Coronary artery (tissue), 2 donors: Measurements from ENCODE around the gene TPCN1.

Source experiments
- DNase-seq: peaks from one replicate; pipeline ENCODE4 v3.0.0-alpha.2; 2017; ENCODE audit warnings: low spot score
- H3K27ac ChIP-seq, 2 donors: fragments of 200-600 bp; sonication (generic); one replicate each; pipeline ENCODE4 v1.5.1; 2016 to 2019
- H3K4me3 ChIP-seq: fragments of 200-600 bp; sonication (generic); 2 replicates; pipeline ENCODE4 v1.5.1; 2016; ENCODE audit warnings: mild to moderate bottlenecking, moderate library complexity
- CTCF ChIP-seq: fragments of 200-600 bp; sonication (generic); IDR thresholded peaks from one replicate; pipeline ENCODE4 v1.5.1; 2019; ENCODE audit warnings: antibody characterized with exemption

The TPCN1 gene

GRCh38 chr12:113269257-113269943 is 48.1 kb downstream of the TPCN1 start:
- Histone ChIP-seq H3K27ac (peak overlapping the region in 1 of 2 donors; percentile 40), H3K4me3 (no peak overlapping the region)
- no peak for DNase-seq
- no peak for TF ChIP-seq CTCF

- H3K27ac ChIP-seq, result peak overlapping the region; percentile 77 to 94
- H3K4me3 ChIP-seq, result no peak overlapping the region
- TF ChIP-seq CTCF, result no peak
- DNase-seq, result no peak
Measured at GRCh38 chr12:113270709-113271009, 49.4 kb downstream of the TPCN1 start.

- no peak for DNase-seq
- peak overlapping the region; percentile 62 for H3K4me3 ChIP-seq
- peak overlapping the region; percentile 77 to 94 for H3K27ac ChIP-seq
- TF ChIP-seq CTCF, result no peak
Measured at GRCh38 chr12:113271466-113271852, 50.2 kb downstream of the TPCN1 start.

- DNase-seq, result peak; percentile 95
- TF ChIP-seq CTCF, result no peak
- peak overlapping the region; percentile 62 for H3K4me3 ChIP-seq
Measured at GRCh38 chr12:113271853-113272561, 50.7 kb downstream of the TPCN1 start.

GRCh38 chr12:113273053-113273725 is 51.9 kb downstream of the TPCN1 start:
- Histone ChIP-seq H3K27ac (peak overlapping the region; percentile 77 to 94), H3K4me3 (no peak overlapping the region)
- DNase-seq, result no peak
- no peak for TF ChIP-seq CTCF

More at GRCh38 chr12:113271853-113272561, 50.7 kb downstream of the TPCN1 start:
- H3K27ac ChIP-seq, result peak overlapping the region; percentile 77 to 94

- no peak for TF ChIP-seq CTCF
- Histone ChIP-seq H3K4me3 (no peak overlapping the region), H3K27ac (no peak overlapping the region)
- no peak for DNase-seq
Measured at GRCh38 chr12:113274848-113275247, 53.6 kb downstream of the TPCN1 start.
